Activated naive CD4-positive, alpha-beta T cell treated with Interleukin-2 at 50 U/mL for 16 hours (primary cell): Measurements from ENCODE around the gene KCNS1.
A peak's percentile ranks its signal among the peaks of the same experiment; 100 is the strongest.

ENCODE experiments used
- DNase-seq: peaks from one replicate; pipeline ENCODE4 v3.0.0-alpha.2; 2020

Gene KCNS1

DNA sequence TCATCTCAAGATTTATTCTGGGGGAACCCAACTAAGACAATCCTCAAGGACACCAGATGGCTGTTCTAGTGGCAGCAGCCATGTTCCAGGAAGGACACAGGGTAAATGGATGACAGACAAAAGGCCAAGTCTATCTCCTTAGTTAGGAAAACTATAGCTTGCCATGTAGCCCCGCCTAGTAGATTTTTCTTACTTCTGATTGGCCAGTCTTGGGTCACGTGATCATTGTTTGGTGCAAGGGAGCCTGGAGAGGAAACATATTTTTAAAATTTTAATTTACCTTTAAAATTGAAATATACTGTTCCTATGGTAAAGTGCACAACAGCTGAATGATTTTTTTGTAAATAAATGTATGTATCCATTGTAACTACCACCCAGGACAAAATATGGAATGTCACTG, 4.4 kb upstream of the KCNS1 start:
- DNase-seq = no peak

DNA sequence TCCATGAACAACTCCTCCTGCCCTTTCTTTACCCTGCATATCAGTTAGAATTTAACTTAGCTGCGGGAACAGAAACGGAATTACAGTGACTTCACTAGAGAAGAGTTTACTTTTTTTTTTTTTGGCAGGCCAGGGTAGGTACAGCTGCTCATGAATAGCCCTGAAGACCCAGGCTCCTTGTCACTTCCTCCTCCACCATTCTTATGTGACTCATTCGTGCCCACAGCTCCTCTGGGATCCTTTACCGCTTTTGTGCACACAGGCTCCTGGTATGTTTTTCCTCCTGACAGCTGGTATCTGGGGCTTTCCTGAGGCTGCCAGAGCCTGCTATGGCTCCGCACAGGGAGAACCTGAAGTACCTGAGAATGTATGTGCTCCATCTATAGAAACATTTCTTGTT, 3.9 kb upstream of the KCNS1 start:
- no peak for DNase-seq

DNA sequence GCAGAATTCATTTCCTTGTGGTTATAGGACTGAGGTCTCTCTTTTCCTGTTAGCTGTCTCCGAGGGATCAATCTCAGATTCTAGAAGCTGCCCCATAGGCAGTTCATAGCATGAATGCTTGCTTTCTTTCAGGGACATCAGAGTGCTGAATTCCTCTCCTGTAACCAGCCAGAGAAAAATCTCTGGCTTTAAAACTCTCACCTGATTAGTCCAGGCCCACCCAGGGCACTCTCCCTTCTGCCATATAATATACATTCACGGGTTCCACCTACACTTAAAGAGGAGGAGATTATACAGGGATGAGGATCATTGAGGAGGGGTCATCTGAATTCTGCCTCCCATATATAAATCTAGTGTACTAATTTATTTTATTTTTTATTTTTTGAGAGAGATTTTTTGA, 2.1 kb upstream of the KCNS1 start:
- no peak for DNase-seq

DNA sequence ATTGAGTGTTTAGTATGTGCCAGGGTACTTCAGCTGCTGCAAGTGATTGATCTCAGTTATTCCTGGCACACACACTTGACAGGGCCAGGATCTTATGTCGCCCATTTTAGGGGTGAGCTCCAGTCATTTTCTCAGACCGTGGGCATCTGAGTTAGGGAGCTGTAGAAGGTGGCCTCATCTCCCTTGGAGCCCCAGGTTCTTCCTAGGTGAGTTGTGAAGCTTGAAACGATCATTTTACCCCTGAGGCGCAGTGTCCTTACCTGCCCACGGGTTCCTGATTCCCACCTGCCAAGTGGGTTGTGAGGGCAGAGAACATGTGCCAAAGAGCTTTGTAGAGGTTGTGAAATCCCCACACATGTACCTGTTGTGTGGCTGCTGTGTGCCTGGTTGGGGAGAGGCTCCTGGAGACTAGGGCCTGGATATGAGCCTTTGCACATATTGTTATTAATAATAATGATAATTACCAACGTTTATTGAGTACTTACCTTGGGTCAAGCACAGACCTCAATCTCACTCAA, 465 bp upstream of the KCNS1 start:
- DNase-seq = no peak

DNA sequence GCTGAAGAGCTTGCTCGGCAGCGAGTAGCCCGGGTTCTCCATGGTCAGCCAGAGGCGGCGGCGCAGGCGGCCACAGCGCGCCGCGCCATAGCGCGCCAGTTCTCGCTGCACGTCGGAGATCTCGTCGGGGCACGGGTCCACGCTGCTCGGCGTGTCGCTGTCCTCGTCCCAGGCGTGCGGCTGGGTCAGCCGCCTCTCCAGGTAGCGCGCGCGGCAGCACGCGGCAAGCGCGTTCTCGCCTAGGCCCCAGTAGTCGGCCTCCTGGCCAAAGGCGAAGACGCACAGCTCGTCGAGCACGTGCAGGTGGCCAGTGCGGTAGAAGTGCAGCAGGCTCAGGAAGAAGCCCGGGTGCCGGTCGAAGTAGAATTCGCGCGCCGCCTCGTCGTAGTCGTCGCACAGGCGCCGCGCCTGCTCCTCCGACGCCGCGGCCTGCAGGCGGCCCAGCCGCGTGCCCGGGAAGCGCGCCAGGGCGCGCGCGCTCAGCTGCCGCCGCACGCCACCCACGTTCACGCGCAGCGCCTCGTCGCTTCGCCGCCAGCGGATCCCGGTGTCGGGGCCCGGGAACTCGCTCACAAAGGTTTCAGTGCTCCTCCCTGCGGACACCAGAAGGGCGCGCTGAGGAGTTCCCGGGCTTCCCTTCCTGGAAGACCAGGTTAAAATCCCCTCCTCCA, 2.7 kb downstream of the KCNS1 start:
- DNase-seq = peak; percentile 19

DNA sequence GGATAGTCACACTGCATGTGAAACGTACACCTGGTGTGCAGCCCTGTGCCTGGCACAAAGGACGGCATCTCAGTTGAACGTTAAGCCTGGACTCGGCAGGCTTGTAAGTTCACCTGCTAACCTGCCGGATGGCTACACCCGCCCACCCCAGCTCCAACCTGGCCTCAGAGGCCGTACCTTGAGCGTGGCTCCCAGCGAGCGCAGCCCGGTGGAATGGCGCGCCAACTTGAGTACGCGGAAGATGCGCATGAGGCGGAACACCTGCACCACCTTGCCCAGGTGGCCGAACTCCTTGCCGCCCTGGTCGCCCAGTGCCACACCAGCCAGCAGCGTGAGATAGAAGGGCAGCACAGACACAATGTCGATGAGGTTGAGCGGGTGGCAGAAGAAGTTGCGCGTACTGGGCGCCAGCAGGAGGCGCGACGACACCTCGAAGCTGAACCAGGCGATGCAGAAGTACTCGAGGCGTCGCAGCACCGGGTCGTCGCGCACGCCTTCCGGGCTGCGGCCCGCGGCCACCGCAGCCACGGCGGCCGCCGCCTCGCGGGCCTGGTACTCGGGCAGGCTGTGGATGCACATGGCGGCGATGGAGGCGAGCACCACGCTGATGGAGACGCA, 3.3 kb downstream of the KCNS1 start:
- peak; percentile 27 for DNase-seq

DNA sequence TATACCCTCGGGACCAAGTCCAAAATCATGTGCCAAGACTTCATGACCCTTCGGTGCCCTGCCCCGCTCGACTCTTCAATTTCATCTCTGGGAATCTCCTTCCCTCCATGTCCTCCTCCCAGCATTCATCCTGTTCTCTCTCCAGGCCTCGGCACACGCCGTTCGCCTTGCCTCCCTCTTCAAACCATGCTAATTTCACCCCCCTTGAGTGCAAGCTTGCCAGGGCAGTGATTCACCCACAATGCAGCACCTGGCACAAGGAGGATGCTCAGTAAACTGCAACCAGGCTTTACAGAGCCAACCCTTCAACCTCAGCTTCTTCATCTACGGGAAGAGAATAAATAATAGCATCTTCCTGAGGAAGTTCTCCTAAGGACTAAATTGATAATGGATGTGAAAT, 4.1 kb downstream of the KCNS1 start:
- DNase-seq = no peak

DNA sequence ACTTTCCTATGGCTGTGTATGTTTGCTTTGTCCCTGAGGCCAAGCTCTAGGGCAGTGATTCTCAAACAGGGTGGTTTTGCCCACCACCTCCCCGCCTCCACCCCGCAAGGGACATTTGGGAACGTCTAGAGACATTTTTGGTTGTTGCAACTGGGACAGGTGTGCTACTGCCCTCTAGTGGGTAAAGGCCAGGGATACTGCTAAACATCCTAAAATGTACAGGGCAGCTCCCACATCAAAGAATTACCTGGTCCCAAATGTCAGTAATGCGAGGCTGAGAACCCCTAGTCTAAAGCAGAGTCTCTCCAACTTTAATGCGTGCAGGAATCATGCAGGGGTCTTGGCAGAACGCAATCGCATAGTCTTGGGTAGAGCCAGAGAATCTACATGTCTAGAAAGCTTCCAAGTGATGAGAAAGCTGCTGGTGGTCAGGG, 5.1 kb downstream of the KCNS1 start:
- peak; percentile 56 for DNase-seq

DNA sequence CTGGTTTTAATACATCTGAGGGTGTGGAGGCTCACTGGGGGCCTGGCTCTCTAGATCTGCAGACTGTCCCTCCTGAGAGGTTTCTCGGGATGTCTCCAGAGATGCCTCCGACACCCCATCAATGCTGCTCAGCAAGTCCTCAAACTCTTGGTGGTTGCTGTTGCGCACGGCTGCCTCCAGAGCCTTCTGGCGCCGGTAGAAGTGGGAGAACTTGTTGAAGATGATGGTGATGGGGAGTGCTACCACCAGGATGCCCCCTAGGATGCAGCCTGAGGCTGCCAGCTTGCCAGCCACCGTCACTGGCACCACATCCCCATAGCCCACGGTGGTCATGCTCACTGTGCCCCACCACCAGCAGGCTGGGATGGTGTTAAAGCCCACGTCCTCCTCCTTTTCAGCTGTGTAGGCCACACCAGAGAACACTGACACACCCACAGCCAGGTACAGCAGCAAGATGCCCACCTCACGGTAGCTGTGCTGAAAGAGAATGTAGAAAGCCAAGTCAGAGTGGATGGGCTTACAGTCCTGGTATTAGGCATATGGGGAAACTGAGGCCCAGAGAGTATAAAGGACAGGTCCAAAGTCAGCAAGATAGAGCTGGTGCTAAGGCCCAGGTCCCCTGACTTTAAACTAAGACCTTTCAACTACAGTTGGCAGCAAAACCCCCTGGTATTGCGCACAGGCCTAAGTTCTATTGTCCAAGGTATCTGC, 5.9 kb downstream of the KCNS1 start:
- DNase-seq = no peak

DNA sequence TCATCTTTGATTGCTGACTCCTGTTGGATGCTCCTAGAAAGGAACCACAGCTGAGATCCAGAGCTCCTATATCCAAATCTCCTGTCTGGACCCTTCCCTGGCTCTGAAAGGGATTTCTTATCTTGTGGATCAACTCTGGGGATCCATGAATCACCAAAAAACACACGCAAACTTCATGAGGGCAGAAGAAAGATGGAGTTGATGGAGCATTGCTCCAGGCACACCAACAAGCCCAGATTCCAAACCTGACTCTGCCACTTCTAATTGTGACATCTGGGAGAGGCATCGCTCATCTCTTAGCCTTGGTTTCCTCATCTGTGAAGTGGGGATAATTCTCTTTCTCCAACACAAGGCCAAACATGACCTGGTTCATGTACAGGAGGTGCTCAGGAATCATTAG, 6.7 kb downstream of the KCNS1 start:
- DNase-seq = no peak

DNA sequence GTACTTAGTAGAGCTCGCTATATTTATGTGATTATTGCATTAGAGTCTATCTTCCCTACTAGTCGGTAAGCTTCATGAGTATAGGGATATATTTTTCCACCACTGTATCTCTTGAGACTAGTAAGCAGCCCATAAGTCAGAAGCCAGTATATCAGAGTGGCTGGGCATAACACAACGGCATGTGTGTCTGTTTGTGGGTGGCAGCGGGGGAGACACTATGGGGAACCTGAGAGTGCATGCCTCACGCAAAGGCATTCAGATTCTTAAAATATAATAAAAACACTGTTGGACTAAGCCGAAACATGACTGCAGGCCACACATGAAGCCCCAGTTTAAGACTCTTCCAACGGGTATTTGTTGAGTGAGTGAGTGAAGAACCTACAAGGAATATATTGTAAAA, 8.0 kb downstream of the KCNS1 start:
- no peak for DNase-seq

DNA sequence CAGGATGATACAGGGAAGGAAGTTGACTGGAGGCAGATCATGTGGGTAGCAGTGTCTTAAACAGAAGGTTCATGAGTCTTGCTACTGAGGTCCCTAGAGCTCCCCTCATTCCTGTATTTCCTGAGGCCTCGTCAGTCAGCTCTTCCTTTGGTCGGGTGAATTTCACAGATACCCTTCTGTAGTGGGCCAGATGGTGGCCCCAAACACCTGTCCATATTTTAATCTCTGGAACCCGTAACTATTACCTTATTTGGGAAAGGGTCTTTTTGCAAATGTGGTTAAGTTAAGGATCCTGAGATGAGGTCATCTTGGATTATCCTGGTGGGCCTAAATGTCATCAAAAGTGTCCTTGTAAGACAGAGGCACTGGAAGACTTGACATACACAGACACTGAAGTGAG, 9.6 kb downstream of the KCNS1 start:
- no peak for DNase-seq

DNA sequence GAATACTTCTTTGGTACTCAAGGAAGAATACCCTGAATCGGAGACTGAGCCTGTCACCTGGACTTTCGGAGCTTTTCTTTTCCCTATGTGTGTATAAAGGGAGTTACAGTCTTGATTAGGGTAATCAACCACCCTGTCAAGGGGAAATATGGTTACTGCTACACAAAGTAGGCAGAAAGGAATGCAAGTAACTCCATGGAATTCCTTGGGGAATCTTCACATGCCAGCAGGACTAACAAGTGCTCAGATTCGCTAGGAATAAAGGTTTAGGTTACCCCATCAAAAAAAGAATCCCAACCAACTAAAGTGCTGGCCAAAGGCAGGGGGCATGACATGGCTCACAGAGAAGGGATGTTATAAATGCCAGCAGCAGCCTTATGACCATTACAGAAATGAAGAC, 10.4 kb downstream of the KCNS1 start:
- no peak for DNase-seq

DNA sequence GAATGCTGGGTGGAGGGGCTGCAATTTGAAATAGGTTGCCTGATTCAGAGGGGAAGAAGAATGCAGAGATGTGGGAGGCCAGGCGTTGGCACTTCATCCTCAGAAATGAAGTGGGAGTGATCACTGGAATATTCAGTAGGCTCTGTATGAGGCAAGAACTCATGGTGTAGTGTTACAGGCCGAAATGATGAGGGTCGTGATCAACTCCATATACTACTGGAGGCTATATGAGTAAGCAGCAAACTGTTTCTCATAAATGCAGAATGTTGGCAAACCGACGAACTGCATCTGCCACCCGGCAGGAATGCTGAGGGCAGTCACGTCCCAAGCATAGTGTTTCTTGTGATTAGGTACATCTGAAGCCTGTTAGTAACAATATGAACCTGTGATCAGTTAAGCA, 12.7 kb downstream of the KCNS1 start:
- DNase-seq = no peak

DNA sequence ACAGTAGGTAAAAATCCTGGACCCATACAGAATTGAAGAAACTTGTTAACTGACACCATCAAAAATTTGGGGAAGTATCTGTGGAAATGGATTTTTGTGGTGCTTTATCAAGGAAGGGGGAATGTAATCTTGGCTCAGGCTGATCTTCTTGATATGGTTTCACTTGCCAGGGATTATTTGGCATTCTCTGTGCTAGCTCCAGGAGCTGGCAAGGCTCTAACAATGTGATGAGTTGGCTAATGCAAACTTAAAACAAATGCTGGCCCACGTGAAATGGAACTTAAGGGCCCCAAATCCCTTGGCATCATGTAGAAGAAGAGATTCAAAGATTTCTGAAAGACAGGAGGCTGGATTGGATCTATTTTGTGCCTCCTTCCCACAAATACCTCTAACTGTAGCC, 13.1 kb downstream of the KCNS1 start:
- no peak for DNase-seq

DNA sequence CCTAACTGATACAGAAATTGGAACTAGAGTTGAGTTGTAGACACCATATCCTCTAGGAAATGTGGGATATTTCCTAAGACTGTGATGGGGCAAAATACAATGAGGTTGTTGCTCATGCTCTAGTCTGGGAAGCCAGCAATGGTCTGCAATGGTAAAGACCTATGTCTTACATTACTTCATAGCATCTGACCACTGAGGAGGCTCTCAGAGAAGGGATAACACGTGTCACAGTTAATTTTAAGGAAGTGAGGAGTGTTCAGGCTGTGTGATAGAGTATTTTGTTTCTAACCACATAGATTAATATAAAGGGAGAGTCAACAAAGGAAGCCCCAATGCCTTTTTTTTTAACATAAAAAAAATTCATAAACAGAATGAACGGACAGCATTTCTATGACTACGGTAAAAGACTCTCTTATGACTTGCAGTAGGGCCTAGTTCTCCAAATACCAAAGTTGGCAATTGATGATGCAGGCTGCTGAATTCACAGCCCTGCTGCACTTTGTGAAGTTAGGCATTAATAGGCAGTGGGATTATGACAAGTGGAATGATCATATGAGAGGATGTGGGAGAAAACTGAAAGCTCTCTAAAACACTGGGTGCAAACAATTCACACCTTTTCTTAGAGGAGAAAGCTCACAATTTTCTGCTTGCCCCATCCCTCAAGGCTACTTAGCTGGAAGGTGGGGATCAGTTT, 13.7 kb downstream of the KCNS1 start:
- no peak for DNase-seq

DNA sequence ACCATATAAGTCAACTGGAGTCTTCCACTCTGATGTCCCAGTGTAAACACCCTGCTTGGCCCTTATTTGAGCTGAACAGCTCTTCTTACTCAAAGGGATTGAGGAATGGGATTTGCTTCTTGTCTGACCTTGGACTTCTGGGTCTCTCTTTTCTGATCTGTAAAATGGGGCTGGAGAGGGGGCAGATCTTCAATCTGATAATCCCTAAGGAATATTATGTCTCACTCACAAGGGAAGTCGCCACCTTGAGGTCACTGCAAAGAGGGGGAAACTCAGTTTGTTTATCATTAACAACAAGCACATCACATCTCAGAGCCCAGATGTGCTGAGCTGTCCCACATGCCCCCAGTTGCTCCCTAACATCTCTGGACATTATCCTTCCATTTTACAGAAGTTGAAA, 15.1 kb downstream of the KCNS1 start:
- no peak for DNase-seq

DNA sequence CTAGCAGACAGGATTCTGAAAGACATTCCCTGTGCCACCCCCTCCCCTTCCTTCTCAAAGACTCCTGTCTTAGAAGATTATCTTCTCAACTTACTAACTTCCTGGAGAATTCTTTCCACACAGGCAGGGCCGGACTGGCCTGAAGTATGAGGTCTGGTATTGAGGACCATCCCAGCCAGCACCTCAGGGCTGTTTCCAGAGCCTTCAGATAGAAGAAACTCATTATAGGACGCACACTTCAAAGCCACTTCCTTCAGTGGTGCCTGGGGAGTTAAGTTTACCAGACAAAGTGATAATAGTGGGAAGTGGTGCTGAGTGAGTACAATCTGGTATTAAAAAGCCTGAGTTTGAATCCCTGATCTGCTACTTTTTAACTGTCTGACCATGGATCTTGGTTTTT, 15.6 kb downstream of the KCNS1 start:
- DNase-seq = no peak

DNA sequence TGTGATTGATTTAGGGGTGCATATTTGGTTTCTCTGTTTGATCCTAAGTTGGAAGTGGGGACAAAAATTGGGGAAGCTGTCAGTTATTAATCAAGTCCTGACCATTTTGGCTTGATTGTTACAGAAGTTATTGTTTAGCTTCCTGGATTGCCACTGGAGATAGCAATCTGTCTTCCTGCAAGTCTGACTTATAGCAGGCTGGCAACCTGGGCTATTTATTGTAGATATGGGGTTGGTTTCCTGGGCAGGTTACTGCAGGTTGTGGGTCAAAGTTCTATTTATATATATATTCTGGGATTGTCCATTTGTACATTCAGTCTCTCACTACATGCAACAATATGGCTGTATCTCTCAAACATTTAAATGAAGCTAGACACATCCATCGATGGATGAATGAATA, 17.8 kb downstream of the KCNS1 start:
- DNase-seq = no peak

DNA sequence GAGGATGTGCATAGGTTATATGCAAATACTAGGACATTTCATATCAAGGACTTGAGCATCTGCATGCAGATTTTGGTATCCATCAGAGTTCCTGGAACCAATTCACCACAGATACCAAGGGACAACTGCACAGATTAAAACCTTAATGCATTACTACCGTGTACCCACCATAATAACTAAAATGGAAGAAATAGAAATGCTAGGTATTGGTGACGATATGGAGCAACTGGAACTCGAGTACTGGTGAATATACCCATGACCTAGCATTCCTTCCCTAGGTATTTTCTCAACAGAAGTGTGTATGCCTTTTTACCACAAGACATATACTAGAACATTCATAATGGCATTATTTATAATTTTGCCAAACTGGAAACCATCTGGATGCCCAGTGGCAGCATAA, 18.5 kb downstream of the KCNS1 start:
- DNase-seq = no peak

DNA sequence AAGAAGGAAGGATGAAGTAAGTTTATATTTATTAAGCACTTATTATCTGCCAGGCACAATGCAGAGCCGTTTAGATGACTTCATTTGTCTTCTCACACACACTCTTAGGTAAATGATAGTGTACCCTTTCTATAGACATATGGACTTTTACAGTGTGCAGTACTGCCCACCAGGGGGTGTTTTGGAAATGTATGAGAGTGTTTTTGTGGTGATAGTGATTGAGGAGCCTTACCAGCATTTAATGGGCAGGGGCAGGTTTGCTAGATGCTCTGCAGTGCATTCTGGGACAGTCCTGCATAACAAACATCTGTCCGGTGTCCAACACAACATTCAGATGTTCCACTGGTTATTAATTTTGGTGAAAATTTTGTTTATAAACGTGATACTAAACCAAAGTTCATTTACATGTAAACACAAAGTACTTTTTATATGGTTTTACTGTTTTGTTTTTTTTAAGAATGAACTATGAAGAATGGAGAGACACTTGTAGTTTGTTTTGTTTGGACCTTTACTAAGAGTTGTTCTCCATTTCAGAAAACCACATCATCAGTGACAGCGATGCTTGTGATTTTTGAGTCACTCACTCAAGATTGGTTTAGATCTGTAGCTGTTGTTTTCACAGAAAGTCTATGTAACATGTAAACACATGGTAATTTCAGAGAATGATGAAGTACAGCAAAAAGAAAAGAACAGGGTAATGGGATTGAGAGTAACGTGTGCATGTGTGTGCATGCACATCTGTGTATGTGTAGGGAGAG, 19.9 kb downstream of the KCNS1 start:
- no peak for DNase-seq

DNA sequence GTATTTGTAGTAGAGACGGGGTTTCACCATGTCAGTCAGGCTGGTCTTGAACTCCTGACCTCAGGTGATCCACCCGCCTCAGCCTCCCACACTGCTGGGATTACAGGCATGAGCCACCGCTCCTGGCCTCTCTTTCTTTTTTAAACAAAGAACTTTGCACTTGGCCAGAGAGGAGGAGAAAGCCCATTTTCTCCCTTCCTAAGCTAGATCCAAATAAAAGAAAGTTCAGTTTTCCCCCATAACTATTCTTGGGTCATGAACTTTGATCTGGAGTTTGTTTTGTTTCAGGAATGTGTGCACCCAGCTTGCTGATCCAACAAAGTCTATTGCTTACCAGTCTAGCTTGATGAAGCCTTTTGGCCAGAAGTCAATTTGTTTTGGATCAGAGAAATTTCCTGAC, 23.4 kb downstream of the KCNS1 start:
- DNase-seq = no peak

DNA sequence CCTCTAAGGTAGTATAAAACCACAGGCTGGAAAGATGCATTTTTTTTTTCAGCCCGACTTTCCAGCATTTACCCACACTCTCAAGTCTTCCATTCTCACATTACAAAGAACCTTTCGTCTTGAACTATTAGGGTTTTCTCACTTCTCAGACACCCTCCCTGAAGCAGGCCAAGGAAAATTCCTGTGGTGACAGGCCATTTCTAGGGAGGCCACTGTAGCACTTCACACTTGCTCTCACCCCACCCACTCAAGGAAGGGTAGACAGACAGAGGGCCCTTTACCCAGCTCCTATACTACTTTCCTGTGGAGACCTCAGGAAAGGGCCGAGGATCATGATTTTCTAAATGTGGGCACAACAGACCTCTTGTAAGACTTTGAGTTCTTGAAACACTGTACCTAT, 27.7 kb downstream of the KCNS1 start:
- no peak for DNase-seq
